Heart right ventricle (tissue), 16 donors: ENCODE measurements around the gene SERPINB13. TPM values are rescaled to one million over a fixed set of nuclear protein-coding genes. Genes with fewer than 3 reads are reported as not detected.

Experiments
- ATAC-seq, 8 donors: fragments of 200-7000 bp; cut with Tn5 transposase; one replicate each; pipeline ENCODE4 v1.9.1; 2020; ENCODE audit warnings: mild to moderate bottlenecking in 8 of 8, moderate library complexity in 8 of 8, moderate number of reproducible peaks in 1 of 8
- DNase-seq, 2 donors: peaks; one replicate each; pipeline ENCODE4 v3.0.0-alpha.2; 2020
- H3K27ac ChIP-seq, 10 donors: fragments of 200-600 bp; sonication (generic) in 2 of 10; one replicate each; pipeline versions ENCODE4 v1.5.0 to v1.8.0; 2020 to 2022; ENCODE audit warnings: mild to moderate bottlenecking in 3 of 10
- H3K27me3 ChIP-seq, 7 donors: fragments of 200-600 bp; one replicate each; pipeline ENCODE4 v1.8.0; 2021 to 2022; ENCODE audit warnings: mild to moderate bottlenecking in 2 of 7
- H3K36me3 ChIP-seq, 9 donors: fragments of 200-600 bp; sonication (generic) in 1 of 9; one replicate each; pipeline versions ENCODE4 v1.5.0 to v1.8.0; 2020 to 2022; ENCODE audit warnings: mild to moderate bottlenecking in 2 of 9
- H3K4me1 ChIP-seq, 9 donors: fragments of 200-600 bp; sonication (generic) in 1 of 9; one replicate each; pipeline versions ENCODE4 v1.5.0 to v1.8.0; 2020 to 2022; ENCODE audit warnings: mild to moderate bottlenecking in 4 of 9
- H3K4me3 ChIP-seq, 10 donors: fragments of 200-600 bp; sonication (generic) in 2 of 10; one replicate each; pipeline versions ENCODE4 v1.5.0 to v1.8.0; 2020 to 2022; ENCODE audit warnings: mild to moderate bottlenecking in 7 of 10, moderate library complexity in 2 of 10
- H3K9me3 ChIP-seq, 11 donors: fragments of 200-600 bp in 10 of 11; sonication (generic) in 2 of 11; one replicate each; pipeline versions ENCODE4 v1.5.0 to v1.8.0; 2013 to 2022; ENCODE audit warnings: mild to moderate bottlenecking in 2 of 11, control low read depth in 1 of 11, moderate library complexity in 1 of 11
- CTCF ChIP-seq, 9 donors: fragments of 200-600 bp; sonication (generic) in 2 of 9; IDR thresholded peaks; one replicate each; pipeline versions ENCODE4 v1.5.0 to v1.8.0; 2021 to 2022; ENCODE audit warnings: antibody characterized with exemption in 9 of 9, mild to moderate bottlenecking in 5 of 9, moderate library complexity in 1 of 9
- WGBS, 2 donors: extraction: QIAGEN DNeasy Blood & Tissue Kit; methylation state at CpG; one replicate each; pipeline ENCODE4 v1.1.7; 2013; ENCODE audit warnings: inconsistent platforms in 1 of 2; 5-methylcytosine and 5-hydroxymethylcytosine counted together
- intact Hi-C, 10 donors: fragments of 100-400 bp; cut with DNase I; formaldehyde crosslinking; loops; one replicate each; pipeline versions ENCODE4 v1.11.1 to v1.14.2; 2022
- polyA plus RNA-seq, 2 donors: library from polyadenylated mRNA; stranded (reverse); fragments of 200-250 nt; gene quantifications; one replicate each; pipeline ENCODE4 v1.2.3, GENCODE V29; 2013
- total RNA-seq, 10 donors: library from RNA; stranded (reverse); fragmentation: NEBNext Ultra II Directional in 3 of 10; extraction: Animal tissue kit (Norgen Biotek cat#: 25700) in 3 of 10; gene quantifications; one replicate each; pipeline versions ENCODE4 v1.2.1 to v1.2.4, GENCODE V29; 2021 to 2023
- donor health status: Arrhythmogenic right ventricular cardiomyopathy.
- donor health status: ischemic (EF 13 %, LVEDD 7.1; RV severe dilation, severe dysfunction).
- donor health status: healthy with polysubstance abuse.
- donor health status: DM: no; HTN: yes; CAD: no.
- donor health status: DM: no; HTN: no; CAD: no.
- donor health status: ischemic (EF 25% LVEDD 6.9; RV normal size, moderate dysfunction).
- donor health status: ischemic (EF 25% LVEDD 5.7; RV mildly dilated, moderate dysfunction).
- donor health status: healthy.
- donor health status: DM: yes; HTN: yes; CAD: no.
- donor health status: Ischemic cardiomyopathy.
- donor health status: ischemic (EF 35%, LVEDD 5.7; RV mildly dilated, moderate dysfunction).
- donor health status: nonischemic (EF 11% LVEDD 7.7; RV severe dilation, severe dysfunction).
- donor health status: DM: yes; HTN: yes; CAD: no.
- donor health status: PGD.
- donor health status: ischemic (EF 29% LVEDD 5.4; RV normal size, mild dysfunction).
- donor health status: nonischemic (EF 23%, LVEDD 6.1; RV moderate dilation, normal function).

The SERPINB13 gene
- total and polyA plus RNA-seq, 12 donors, result 0.04 TPM; not detected in 11

- Histone ChIP-seq H3K27me3 (peaks cover 0 to 6% (median 0%) of the 10 kb centered on the region in 7 donors), H3K4me1 (peaks cover 0 to 2% (median 0%) of the 10 kb centered on the region in 9 donors), H3K36me3 (no peaks in the 10 kb centered on the region), H3K27ac (no peak overlapping the region), H3K9me3 (no peaks in the 10 kb centered on the region), H3K4me3 (no peak overlapping the region)
- 7 to 11% methylated on average over 5 of the region's 5 CpGs for WGBS, 2 donors
- TF ChIP-seq CTCF (IDR thresholded peaks at IDR 0.05), result peak; percentile 13 to 75 (median 63)
- ATAC-seq, result no peak
- no peak for DNase-seq
- intact Hi-C loops, result loop anchor here in 6 of 10 donors (1.0 to 5.0 kb wide), 3 partner anchors 60 to 61 kb away; no protein-coding TSS in a partner anchor
These were observed 8.7 kb upstream of the SERPINB13 start for GRCh38 chr18:63578357-63578958.

- no peaks in the 10 kb centered on the region for H3K36me3 ChIP-seq
- no peak for TF ChIP-seq CTCF (IDR thresholded peaks at IDR 0.05)
- H3K27ac ChIP-seq, result no peak overlapping the region
- H3K4me3 ChIP-seq, result no peak overlapping the region
- DNase-seq (no peak), ATAC-seq (no peak)
- peaks cover 0 to 9% (median 0%) of the 10 kb centered on the region in 7 donors for H3K27me3 ChIP-seq
- intact Hi-C loops, result loop anchor here in 4 of 10 donors (2.0 to 5.0 kb wide), 2 partner anchors 61 to 62 kb away; no protein-coding TSS in a partner anchor
- H3K4me1 ChIP-seq, result peaks cover 0 to 2% (median 0%) of the 10 kb centered on the region in 9 donors
- 35 to 52% methylated on average over 2 of the region's 2 CpGs for WGBS, 2 donors
- no peaks in the 10 kb centered on the region for H3K9me3 ChIP-seq
These were observed 7.5 kb upstream of the SERPINB13 start for GRCh38 chr18:63579616-63580015.

GRCh38 chr18:63585988-63586387, 1.2 kb upstream of the SERPINB13 start:
- WGBS, 2 donors, result 83 to 86% methylated on average over 4 of the region's 4 CpGs
- Histone ChIP-seq H3K4me3 (no peak overlapping the region), H3K36me3 (no peaks in the 10 kb centered on the region), H3K9me3 (no peaks in the 10 kb centered on the region), H3K27ac (no peak overlapping the region), H3K4me1 (peaks cover 0 to 5% (median 0%) of the 10 kb centered on the region in 9 donors), H3K27me3 (peaks cover 0 to 3% (median 0%) of the 10 kb centered on the region in 7 donors)
- ATAC-seq, result no peak
- DNase-seq, result no peak
- TF ChIP-seq CTCF (IDR thresholded peaks at IDR 0.05), result no peak
- intact Hi-C loops, result no loop called here

- Histone ChIP-seq H3K36me3 (no peaks in the 10 kb centered on the region), H3K27me3 (peaks cover 0 to 3% (median 0%) of the 10 kb centered on the region in 7 donors), H3K27ac (no peak overlapping the region), H3K9me3 (no peaks in the 10 kb centered on the region), H3K4me3 (no peak overlapping the region), H3K4me1 (peaks cover 0 to 5% (median 0%) of the 10 kb centered on the region in 9 donors)
- WGBS, 2 donors, result 69 to 76% methylated on average over 4 of the region's 4 CpGs
- no peak for TF ChIP-seq CTCF (IDR thresholded peaks at IDR 0.05)
- intact Hi-C loops, result no loop called here
- DNase-seq, result no peak
- no peak for ATAC-seq
These were observed 712 bp upstream of the SERPINB13 start for GRCh38 chr18:63586431-63586830.
